Heart left ventricle (tissue), 13 donors: ENCODE results near the gene RMND5B.

Experiments
- CTCF ChIP-seq, 12 donors: fragments of 200-600 bp; sonication (generic) in 4 of 12; IDR thresholded peaks; one replicate each; pipeline versions ENCODE4 v1.5.0 to v1.8.0; 2018 to 2022; ENCODE audit warnings: antibody characterized with exemption in 12 of 12, mild to moderate bottlenecking in 5 of 12
- POLR2A ChIP-seq, 2 donors: fragments of 450-650 bp; IDR thresholded peaks; one replicate each; pipeline ENCODE4 v1.6.1; 2017; ENCODE audit warnings: antibody characterized with exemption in 2 of 2, mild to moderate bottlenecking in 2 of 2, moderate library complexity in 2 of 2
- donor health status: ischemic (EF 13 %, LVEDD 7.1; RV severe dilation, severe dysfunction).
- donor health status: DM: no; HTN: yes; CAD: no.
- donor health status: DM: no; HTN: no; CAD: no.
- donor health status: ischemic (EF 25% LVEDD 6.9; RV normal size, moderate dysfunction).
- donor health status: ischemic (EF 25% LVEDD 5.7; RV mildly dilated, moderate dysfunction).
- donor health status: ischemic (EF 35%, LVEDD 5.7; RV mildly dilated, moderate dysfunction).
- donor health status: nonischemic (EF 11% LVEDD 7.7; RV severe dilation, severe dysfunction).
- donor health status: DM: yes; HTN: yes; CAD: no.
- donor health status: PGD.
- donor health status: ischemic (EF 29% LVEDD 5.4; RV normal size, mild dysfunction).
- donor health status: nonischemic (EF 23%, LVEDD 6.1; RV moderate dilation, normal function).

GRCh38 chr5:178165581-178165980, 34.8 kb downstream of the RMND5B start:
- TF ChIP-seq CTCF (IDR thresholded peaks at IDR 0.05) (no peak), POLR2A (IDR thresholded peaks at IDR 0.05) (no peak)
